Retinal pigment epithelial cell (primary cell): Measurements from ENCODE around the gene POLE.

Experiments
- DNase-seq: peaks from one replicate; pipeline ENCODE4 v3.0.0-alpha.2; 2010; ENCODE audit warnings: low read depth
- H3K4me3 ChIP-seq: 2 replicates; pipeline ENCODE4 v1.5.1; 2011; ENCODE audit warnings: mild to moderate bottlenecking, low read length, control low read depth, moderate library complexity
- TF ChIP-seq, protein P1 (sequence below): conservative IDR thresholded peaks from 2 replicates; pipeline ENCODE4 v1.5.1; 2011; ENCODE audit warnings: low read depth, low read length, control low read depth, inconsistent platforms

Gene POLE, protein sequence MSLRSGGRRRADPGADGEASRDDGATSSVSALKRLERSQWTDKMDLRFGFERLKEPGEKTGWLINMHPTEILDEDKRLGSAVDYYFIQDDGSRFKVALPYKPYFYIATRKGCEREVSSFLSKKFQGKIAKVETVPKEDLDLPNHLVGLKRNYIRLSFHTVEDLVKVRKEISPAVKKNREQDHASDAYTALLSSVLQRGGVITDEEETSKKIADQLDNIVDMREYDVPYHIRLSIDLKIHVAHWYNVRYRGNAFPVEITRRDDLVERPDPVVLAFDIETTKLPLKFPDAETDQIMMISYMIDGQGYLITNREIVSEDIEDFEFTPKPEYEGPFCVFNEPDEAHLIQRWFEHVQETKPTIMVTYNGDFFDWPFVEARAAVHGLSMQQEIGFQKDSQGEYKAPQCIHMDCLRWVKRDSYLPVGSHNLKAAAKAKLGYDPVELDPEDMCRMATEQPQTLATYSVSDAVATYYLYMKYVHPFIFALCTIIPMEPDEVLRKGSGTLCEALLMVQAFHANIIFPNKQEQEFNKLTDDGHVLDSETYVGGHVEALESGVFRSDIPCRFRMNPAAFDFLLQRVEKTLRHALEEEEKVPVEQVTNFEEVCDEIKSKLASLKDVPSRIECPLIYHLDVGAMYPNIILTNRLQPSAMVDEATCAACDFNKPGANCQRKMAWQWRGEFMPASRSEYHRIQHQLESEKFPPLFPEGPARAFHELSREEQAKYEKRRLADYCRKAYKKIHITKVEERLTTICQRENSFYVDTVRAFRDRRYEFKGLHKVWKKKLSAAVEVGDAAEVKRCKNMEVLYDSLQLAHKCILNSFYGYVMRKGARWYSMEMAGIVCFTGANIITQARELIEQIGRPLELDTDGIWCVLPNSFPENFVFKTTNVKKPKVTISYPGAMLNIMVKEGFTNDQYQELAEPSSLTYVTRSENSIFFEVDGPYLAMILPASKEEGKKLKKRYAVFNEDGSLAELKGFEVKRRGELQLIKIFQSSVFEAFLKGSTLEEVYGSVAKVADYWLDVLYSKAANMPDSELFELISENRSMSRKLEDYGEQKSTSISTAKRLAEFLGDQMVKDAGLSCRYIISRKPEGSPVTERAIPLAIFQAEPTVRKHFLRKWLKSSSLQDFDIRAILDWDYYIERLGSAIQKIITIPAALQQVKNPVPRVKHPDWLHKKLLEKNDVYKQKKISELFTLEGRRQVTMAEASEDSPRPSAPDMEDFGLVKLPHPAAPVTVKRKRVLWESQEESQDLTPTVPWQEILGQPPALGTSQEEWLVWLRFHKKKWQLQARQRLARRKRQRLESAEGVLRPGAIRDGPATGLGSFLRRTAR (N-terminal part only)

DNA sequence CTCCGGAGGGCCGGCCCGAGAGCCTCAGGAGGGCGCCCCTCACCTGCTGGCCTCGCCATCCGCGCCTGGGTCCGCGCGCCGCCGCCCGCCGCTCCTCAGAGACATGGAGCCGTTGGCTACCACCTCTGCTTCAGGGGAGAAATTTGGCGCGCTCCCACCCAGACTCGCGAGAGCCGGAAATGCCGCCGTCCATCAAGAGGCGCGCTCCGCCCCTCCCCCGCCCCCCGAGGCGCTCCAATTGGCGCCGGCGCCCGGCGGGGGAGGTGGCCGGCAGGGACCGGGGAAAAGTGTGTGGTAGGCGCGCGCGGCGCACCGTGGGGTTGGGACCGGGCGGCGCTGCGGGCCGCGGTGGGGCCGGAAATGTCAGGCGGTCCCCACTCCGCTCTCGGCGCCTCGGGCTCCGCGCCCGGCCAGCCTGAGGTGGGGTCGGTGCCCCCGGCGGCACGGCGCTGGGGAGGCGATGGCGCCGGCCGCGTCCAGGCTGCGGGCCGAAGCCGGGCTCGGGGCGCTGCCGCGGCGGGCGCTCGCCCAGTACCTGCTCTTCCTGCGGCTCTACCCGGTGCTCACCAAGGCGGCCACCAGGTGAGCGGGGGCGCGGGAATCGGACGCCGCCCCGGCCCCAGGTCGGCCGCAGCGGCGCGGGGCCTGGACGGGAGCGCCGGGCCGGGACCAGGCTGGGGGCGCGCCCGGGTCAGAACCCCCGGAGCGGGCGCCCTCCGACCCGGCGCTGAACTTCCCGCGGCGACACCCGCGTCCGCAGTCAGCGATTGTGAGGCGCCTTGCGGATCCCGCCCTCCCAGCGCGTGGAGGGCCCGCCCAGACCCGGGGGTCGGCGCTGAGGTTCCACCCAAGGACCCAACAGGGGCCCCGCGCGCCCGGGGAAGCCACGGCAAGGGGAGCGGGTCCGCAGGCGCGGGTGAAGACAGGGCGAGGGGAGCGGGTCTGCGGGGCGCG lies at the start of gene POLE, which contains the start of gene PXMP2:
TSS of gene POLE (minus strand) at position 132 of the 954 bp plus-strand sequence. CDS start at position 105, 27 bp downstream.
TSS of gene PXMP2 (plus strand) at position 377 of the 954 bp plus-strand sequence. CDS start at position 461, 84 bp downstream.
- H3K4me3 ChIP-seq = peak within 1 kb of the TSS; percentile 55
- TF ChIP-seq, protein P1, sequence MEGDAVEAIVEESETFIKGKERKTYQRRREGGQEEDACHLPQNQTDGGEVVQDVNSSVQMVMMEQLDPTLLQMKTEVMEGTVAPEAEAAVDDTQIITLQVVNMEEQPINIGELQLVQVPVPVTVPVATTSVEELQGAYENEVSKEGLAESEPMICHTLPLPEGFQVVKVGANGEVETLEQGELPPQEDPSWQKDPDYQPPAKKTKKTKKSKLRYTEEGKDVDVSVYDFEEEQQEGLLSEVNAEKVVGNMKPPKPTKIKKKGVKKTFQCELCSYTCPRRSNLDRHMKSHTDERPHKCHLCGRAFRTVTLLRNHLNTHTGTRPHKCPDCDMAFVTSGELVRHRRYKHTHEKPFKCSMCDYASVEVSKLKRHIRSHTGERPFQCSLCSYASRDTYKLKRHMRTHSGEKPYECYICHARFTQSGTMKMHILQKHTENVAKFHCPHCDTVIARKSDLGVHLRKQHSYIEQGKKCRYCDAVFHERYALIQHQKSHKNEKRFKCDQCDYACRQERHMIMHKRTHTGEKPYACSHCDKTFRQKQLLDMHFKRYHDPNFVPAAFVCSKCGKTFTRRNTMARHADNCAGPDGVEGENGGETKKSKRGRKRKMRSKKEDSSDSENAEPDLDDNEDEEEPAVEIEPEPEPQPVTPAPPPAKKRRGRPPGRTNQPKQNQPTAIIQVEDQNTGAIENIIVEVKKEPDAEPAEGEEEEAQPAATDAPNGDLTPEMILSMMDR = no peak
- DNase-seq = peak; percentile 77

DNA sequence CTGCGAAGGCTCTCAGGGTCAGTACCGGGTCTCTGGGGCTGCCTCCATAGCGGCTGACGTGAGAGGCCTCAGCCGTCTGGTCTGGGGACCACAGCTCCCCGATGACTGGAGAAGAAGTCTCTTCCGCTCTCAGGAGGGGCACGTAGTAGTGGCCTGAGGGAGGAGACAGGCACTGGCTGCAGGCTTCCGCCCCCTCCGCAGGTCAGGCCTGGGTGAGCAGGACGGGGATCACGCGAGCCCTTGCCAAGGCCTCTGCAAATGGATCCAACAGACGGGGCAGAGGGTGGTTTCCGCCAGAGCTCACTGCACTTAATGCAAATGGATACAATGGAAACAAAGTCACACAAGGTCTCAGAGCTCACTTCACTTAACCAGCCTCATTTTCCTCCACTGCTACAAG lies 49.8 kb upstream of the POLE start:
- TF ChIP-seq, protein P1 = no peak
- no peak for DNase-seq
- H3K4me3 ChIP-seq = no peak overlapping the region

DNA sequence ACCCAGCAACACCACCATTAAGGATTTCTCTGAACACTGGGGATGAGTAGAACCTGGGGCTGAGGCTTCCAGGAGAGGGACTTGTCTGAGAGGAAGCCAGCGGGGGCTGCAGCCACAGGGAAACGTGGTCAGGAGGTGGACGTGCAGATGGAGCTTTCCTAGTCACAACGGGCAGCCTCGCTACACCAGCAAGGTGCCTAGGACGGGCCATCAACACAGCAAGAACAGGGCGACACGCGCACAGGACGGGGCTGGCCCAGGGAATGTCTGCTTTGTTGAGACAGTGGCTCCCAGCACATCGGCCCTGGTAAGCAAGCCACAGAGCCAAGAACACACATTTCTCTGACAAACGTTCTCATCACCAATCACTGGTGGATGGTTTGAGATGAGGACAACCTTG lies 49.2 kb upstream of the POLE start:
- DNase-seq = no peak
- no peak overlapping the region for H3K4me3 ChIP-seq

DNA sequence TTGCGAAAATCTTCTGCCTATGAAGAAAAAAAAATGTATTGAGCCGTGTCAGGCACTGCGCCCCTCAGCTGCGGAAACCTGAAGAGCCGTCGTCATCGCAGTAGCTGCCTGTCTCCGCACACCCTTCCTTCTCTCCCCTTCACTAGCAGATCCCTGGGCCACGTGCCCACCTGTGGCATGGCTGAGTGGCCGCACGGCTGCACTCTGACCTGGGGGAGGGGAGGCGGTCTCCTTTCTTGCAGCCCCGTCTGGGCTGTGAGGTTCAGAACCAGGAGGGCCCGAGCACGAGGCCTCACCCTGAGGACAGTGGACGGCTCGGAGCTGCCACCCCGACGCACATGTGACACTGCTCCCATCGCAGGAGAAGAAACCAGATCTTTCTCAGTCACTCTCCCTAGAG lies 48.4 kb upstream of the POLE start:
- no peak for DNase-seq
- TF ChIP-seq, protein P1 = no peak
- no peak overlapping the region for H3K4me3 ChIP-seq

More for the DNA sequence above, 49.2 kb upstream of the POLE start:
- TF ChIP-seq, protein P1 = no peak

DNA sequence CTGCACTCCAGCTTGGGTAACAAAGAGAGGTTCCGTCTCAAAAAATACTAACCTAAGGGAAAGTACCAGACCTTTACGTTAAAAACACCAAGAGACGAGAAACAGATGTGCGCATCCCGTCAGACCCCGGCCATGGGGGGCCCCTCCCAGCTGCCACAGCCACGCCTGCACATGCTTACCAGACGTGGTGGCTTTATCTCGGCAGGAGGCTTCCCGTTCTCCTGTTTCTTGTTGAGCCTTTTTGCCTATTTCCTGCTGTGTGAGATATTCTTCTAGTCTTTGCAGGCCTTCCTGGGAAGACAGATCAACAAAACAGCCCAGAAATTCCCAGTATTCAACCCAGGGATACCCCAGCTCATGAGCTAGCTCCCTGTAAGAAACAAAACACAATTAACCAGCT lies 47.1 kb upstream of the POLE start:
- TF ChIP-seq, protein P1 = no peak
- no peak for DNase-seq
- no peak overlapping the region for H3K4me3 ChIP-seq

DNA sequence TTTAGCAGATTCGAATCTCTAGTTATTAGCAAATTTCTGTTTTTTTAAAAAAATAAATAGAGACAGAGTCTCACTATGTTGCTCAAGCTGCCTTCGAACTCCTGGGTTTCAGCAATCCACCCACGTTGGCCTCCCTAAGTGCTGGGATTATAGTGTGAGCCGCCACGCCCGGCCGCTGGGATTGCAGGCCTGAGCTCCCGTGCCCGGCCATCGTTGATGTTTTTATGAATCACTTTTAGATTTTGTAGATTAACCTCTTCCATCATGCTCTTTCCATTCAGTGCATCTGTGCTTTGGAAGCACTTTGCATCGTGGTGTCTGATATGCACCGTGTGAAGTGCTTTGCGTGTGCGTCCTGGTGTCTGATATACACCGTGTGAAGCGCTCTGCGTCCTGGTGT lies 44.4 kb upstream of the POLE start:
- no peak overlapping the region for H3K4me3 ChIP-seq
- TF ChIP-seq, protein P1 = no peak
- DNase-seq = no peak
